BJ (cell line): ENCODE measurements around the gene EAF2. TPM values are rescaled to one million over a fixed set of nuclear protein-coding genes. Genes with fewer than 3 reads are reported as not detected.

ENCODE experiments used
- CTCF ChIA-PET: fragments of 350-600 bp; formaldehyde crosslinking; extraction: SDS; loops from one replicate; lab custom pipeline; 2021; ENCODE audit warnings: antibody characterized with exemption, inconsistent platforms; lab: Yijun Ruan, JAX
- POLR2A ChIA-PET: fragments of 300-600 bp; sonication (Branson Sonifier 250); formaldehyde crosslinking; extraction: SDS; loops from one replicate; lab custom pipeline; 2021; ENCODE audit warnings: antibody characterized with exemption; lab: Charles Lee
- DNase-seq: peaks from one replicate; pipeline ENCODE4 v3.0.0-alpha.2; 2011; ENCODE audit warnings: low read depth
- H3K27me3 ChIP-seq: 2 replicates; pipeline ENCODE4 v1.6.0; 2011; ENCODE audit warnings: low read length; ENCODE audit not compliant: control insufficient read depth, insufficient read depth
- H3K36me3 ChIP-seq: 2 replicates; pipeline ENCODE4 v1.5.1; 2011; ENCODE audit warnings: low read length; ENCODE audit not compliant: control insufficient read depth, insufficient read depth
- H3K4me3 ChIP-seq: 2 replicates; pipeline ENCODE4 v1.5.1; 2011; ENCODE audit warnings: low read depth, mild to moderate bottlenecking, control low read depth, low read length
- polyA plus RNA-seq: library from polyadenylated mRNA; depleted of rRNA; stranded (reverse); fragments of >200 nt; gene quantifications from 2 replicates; pipeline ENCODE4 v1.2.3, GENCODE V29; 2011
- TF ChIP-seq, protein P1 (sequence below): IDR thresholded peaks from 2 replicates; pipeline ENCODE4 v1.5.1; 2011; ENCODE audit warnings: low read depth, mild to moderate bottlenecking, control low read depth, inconsistent platforms, low read length, moderate library complexity; ENCODE audit not compliant: insufficient read depth

Gene EAF2
- polyA plus RNA-seq, 1 experiment: 0.40 TPM

DNA sequence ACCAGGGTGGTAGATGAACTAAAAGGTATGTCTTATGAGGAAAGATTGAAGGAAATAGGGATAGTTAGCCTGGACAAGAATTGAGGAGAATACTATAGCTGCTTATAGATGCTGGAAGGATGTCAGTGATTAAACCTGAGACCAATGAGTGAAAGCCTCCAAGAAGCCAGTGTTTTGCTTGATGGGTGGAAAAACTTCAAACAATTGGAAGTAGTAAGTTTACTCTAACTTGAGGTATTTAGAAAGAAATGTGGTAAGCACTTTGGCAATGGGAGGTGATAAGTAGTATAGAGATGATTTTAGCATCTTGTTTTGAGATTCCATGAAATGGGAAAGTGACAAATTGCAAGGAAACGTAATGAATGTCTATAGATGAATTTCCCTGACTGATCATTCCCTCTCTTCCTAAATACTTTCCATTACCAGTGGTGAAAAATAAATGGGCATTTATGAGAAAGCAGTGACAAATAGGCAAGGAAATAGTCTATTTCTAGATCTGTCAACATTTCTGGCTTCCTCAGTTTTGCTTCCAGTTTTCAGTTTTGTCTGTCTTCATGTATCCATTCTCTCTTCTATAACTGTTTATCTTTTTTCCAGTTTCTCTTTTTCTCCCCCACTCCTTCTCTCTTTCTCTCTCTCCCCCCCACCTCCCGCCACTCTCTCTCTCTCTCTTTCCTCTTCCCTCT lies 78.4 kb downstream of the EAF2 start:
- Histone ChIP-seq H3K4me3 (no peak overlapping the region), H3K27me3 (no peaks in the 10 kb centered on the region), H3K36me3 (no peaks in the 10 kb centered on the region)
- DNase-seq: no peak
- CTCF ChIA-PET: no interaction called here
- POLR2A ChIA-PET: no interaction called here
- TF ChIP-seq, protein P1, sequence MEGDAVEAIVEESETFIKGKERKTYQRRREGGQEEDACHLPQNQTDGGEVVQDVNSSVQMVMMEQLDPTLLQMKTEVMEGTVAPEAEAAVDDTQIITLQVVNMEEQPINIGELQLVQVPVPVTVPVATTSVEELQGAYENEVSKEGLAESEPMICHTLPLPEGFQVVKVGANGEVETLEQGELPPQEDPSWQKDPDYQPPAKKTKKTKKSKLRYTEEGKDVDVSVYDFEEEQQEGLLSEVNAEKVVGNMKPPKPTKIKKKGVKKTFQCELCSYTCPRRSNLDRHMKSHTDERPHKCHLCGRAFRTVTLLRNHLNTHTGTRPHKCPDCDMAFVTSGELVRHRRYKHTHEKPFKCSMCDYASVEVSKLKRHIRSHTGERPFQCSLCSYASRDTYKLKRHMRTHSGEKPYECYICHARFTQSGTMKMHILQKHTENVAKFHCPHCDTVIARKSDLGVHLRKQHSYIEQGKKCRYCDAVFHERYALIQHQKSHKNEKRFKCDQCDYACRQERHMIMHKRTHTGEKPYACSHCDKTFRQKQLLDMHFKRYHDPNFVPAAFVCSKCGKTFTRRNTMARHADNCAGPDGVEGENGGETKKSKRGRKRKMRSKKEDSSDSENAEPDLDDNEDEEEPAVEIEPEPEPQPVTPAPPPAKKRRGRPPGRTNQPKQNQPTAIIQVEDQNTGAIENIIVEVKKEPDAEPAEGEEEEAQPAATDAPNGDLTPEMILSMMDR: no peak

DNA sequence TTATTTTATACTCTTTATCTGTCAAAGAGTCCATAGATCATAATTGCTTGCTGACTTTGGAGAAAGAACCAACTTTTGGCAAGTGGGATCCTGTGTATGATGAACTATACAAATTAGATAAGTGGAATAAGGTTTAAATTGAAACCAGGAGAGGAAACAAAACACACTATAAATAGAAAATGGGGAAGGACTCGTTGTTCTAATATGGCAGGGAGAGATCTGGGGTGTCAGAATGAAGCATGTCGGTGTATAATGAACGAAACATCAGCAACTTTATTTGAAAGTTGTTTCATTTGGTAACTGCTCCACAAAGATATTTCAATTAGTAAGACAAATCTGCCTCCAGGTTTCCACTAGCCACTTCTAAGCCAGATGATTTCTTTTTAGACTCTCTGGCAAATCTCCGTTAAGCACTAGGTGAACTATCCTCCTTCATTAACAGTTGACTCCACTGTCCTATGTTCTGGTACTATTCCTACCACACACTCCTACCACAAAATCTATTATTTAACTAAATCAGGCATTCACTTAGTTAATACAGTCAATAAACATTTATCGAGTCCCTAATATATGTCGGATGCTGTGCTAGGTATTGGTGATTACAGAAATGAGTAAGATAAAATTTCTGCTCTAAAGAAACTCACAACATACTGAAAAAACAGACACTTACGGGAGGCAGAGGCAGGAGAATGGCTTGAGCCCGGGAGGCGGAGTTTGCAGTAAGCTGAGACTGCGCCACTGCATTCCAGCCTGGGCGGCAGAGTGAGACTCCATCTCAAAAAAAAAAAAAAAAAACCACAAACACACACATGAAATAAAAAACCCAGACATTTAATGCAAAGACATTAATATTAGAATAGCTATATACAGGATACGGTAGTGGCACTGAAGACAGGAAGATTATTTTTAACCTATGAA lies 79.3 kb downstream of the EAF2 start:
- no peak for DNase-seq
- Histone ChIP-seq H3K4me3 (no peak overlapping the region), H3K27me3 (no peaks in the 10 kb centered on the region), H3K36me3 (no peaks in the 10 kb centered on the region)
- TF ChIP-seq, protein P1: no peak
- CTCF ChIA-PET: interaction anchor here (0.8 to 1.3 kb wide), 2 partner anchors 7 to 16 kb away, joined by 3 to 4 read pairs; no protein-coding TSS in a partner anchor
- POLR2A ChIA-PET: no interaction called here

DNA sequence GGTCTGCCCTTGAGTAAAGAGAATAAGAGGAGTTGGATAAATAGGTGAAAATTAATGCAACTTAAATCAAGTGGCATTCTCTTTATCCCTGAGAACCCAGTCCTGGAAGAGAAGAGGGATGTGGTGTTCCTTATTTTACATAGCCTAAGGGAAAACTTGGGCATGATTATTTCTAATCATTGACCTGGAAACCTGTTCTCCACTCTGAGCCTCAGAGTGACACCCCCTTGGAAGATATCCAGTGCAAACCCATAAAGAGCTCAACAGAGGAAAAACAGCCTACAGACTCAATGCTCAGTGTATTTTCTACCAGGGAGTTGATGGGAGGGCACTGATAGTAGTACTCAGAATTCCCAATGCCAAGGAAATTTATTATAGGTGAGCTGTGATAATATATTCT lies 81.2 kb downstream of the EAF2 start:
- ChIA-PET CTCF (interaction anchor here (0.5 kb wide), 1 partner anchor 436 kb away, joined by 3 read pairs; no protein-coding TSS in a partner anchor), POLR2A (no interaction called here)
- DNase-seq: no peak
- TF ChIP-seq, protein P1: no peak
- H3K36me3 ChIP-seq: no peaks in the 10 kb centered on the region
- H3K4me3 ChIP-seq: no peak overlapping the region
- H3K27me3 ChIP-seq: no peaks in the 10 kb centered on the region

DNA sequence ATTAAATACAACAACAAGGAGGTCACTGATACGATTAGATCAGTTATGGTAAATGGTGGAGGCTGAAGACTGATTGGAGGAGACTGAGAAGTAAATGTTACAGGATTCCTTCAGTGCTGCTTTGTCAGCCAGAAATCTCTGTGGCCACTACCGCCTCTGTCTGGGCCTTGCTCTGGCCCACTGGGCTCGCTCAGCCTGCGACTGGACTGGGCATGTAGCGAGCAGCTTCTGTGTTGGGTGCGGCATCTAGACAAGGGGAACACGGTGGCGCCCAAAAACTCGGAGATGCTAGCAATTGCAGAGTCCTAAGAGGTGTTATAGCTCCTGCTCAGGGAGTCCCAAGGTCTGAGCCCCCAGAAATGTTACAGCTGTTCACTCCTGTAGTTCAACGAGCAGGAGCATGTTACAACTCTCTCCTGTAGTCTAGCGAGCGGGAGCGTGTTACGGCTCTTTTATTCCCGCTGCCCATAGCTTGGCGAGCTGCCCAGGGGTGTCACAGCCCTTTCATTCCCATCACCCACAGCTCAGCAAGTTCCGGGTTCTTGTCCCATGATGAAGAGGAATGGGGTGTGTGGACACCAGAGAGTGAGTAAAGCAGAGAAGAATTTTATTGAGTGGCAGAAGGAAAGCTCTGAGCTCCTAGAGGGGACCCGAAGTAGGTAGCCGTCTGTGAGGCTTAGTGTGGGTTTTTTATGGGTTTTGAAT lies 83.9 kb downstream of the EAF2 start:
- POLR2A ChIA-PET: no interaction called here
- CTCF ChIA-PET: no interaction called here
- no peaks in the 10 kb centered on the region for H3K36me3 ChIP-seq
- no peak for DNase-seq
- TF ChIP-seq, protein P1: no peak
- H3K27me3 ChIP-seq: no peaks in the 10 kb centered on the region
- no peak overlapping the region for H3K4me3 ChIP-seq

DNA sequence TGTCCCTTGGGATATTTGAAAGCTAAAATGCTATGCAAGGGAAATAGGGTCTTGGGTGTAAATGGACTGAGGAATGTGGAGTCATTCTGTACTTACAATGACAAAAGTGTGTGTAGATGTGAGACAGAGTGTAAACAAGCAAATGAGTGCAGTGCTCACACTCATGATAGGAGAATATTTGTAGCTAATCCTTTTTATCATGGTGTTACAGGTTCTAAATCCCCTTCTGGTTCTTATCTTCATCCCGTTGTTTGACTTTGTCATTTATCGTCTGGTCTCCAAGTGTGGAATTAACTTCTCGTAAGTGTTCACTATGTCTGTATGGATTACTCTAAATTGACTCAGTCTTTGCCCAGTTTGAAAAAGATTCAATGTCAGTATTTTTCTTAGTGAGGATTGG lies 89.7 kb downstream of the EAF2 start:
- TF ChIP-seq, protein P1: no peak
- no peaks in the 10 kb centered on the region for H3K36me3 ChIP-seq
- no peak overlapping the region for H3K4me3 ChIP-seq
- no peak for DNase-seq
- H3K27me3 ChIP-seq: no peaks in the 10 kb centered on the region
- POLR2A ChIA-PET: no interaction called here
- CTCF ChIA-PET: no interaction called here
